ENCODE measurements around the gene RYR2. TPM values are rescaled to one million over a fixed set of nuclear protein-coding genes. Genes with fewer than 3 reads are reported as not detected.

The RYR2 gene
- total RNA-seq, 1 experiment from 2014 or later = 0.90 TPM

GRCh38 chr1:237199026-237199425 lies 157.0 kb downstream of the RYR2 start:
- H3K36me3 Mint-ChIP-seq (ENCODE audit: insufficient read depth, unreplicated experiment) = no peaks in the 10 kb centered on the region
- DNase-seq = no peak
- CTCF ChIA-PET = no interaction called here

GRCh38 chr1:237201155-237201554 lies 159.2 kb downstream of the RYR2 start:
- BruUV-seq (replicated peaks) = no TSS peak
- H3K9me3 Mint-ChIP-seq (ENCODE audit: low read depth, unreplicated experiment) = peaks cover 5% of the 10 kb centered on the region
- CTCF ChIA-PET = interaction anchor here (0.5 kb wide), 1 partner anchor 152 kb away, joined by 5 read pairs; no protein-coding TSS in a partner anchor

More at GRCh38 chr1:237199026-237199425, 157.0 kb downstream of the RYR2 start:
- Mint-ChIP-seq H3K27ac (ENCODE audit: unreplicated experiment) (no peak overlapping the region), H3K27me3 (ENCODE audit: unreplicated experiment) (no peaks in the 10 kb centered on the region), H3K4me1 (ENCODE audit: low read depth, unreplicated experiment) (no peaks in the 10 kb centered on the region), H3K4me3 (ENCODE audit: low read depth, unreplicated experiment) (no peak overlapping the region), H3K9me3 (ENCODE audit: low read depth, unreplicated experiment) (peaks cover 5% of the 10 kb centered on the region)
- intact Hi-C loops (cut with micrococcal nuclease; ENCODE audit: unreplicated experiment) = no loop called here
- TF ChIP-seq CTCF (IDR thresholded peaks at IDR 0.05; ENCODE audit: unreplicated experiment) = no peak
- BruUV-seq (replicated peaks) = no TSS peak

GRCh38 chr1:237204841-237205240 lies 162.9 kb downstream of the RYR2 start:
- DNase-seq = no peak
- intact Hi-C loops (cut with micrococcal nuclease; ENCODE audit: unreplicated experiment) = no loop called here
- H3K27ac Mint-ChIP-seq (ENCODE audit: unreplicated experiment) = no peak overlapping the region
- CTCF ChIA-PET = no interaction called here
- no peaks in the 10 kb centered on the region for H3K9me3 Mint-ChIP-seq (ENCODE audit: low read depth, unreplicated experiment)
- no peaks in the 10 kb centered on the region for H3K4me1 Mint-ChIP-seq (ENCODE audit: low read depth, unreplicated experiment)
- H3K27me3 Mint-ChIP-seq (ENCODE audit: unreplicated experiment) = no peaks in the 10 kb centered on the region
- no peaks in the 10 kb centered on the region for H3K36me3 Mint-ChIP-seq (ENCODE audit: insufficient read depth, unreplicated experiment)
- BruUV-seq (replicated peaks) = no TSS peak
- no peak overlapping the region for H3K4me3 Mint-ChIP-seq (ENCODE audit: low read depth, unreplicated experiment)
- TF ChIP-seq CTCF (IDR thresholded peaks at IDR 0.05; ENCODE audit: unreplicated experiment) = no peak

More at GRCh38 chr1:237201155-237201554, 159.2 kb downstream of the RYR2 start:
- Mint-ChIP-seq H3K27ac (ENCODE audit: unreplicated experiment) (no peak overlapping the region), H3K36me3 (ENCODE audit: insufficient read depth, unreplicated experiment) (no peaks in the 10 kb centered on the region), H3K4me1 (ENCODE audit: low read depth, unreplicated experiment) (no peaks in the 10 kb centered on the region), H3K27me3 (ENCODE audit: unreplicated experiment) (no peaks in the 10 kb centered on the region), H3K4me3 (ENCODE audit: low read depth, unreplicated experiment) (no peak overlapping the region)
- intact Hi-C loops (cut with micrococcal nuclease; ENCODE audit: unreplicated experiment) = no loop called here
- TF ChIP-seq CTCF (IDR thresholded peaks at IDR 0.05; ENCODE audit: unreplicated experiment) = no peak
- no peak for DNase-seq

GRCh38 chr1:237205400-237206064 lies 163.5 kb downstream of the RYR2 start:
- CTCF ChIA-PET = no interaction called here
- DNase-seq = no peak
- no peaks in the 10 kb centered on the region for H3K36me3 Mint-ChIP-seq (ENCODE audit: insufficient read depth, unreplicated experiment)

More at GRCh38 chr1:237205400-237206064, 163.5 kb downstream of the RYR2 start:
- Mint-ChIP-seq H3K27ac (ENCODE audit: unreplicated experiment) (no peak overlapping the region), H3K4me3 (ENCODE audit: low read depth, unreplicated experiment) (no peak overlapping the region), H3K4me1 (ENCODE audit: low read depth, unreplicated experiment) (no peaks in the 10 kb centered on the region), H3K27me3 (ENCODE audit: unreplicated experiment) (no peaks in the 10 kb centered on the region), H3K9me3 (ENCODE audit: low read depth, unreplicated experiment) (no peaks in the 10 kb centered on the region)
- BruUV-seq (replicated peaks) = no TSS peak
- intact Hi-C loops (cut with micrococcal nuclease; ENCODE audit: unreplicated experiment) = no loop called here
- TF ChIP-seq CTCF (IDR thresholded peaks at IDR 0.05; ENCODE audit: unreplicated experiment) = no peak

All from Calu3 (cell line).